ENCODE results near the gene FAM200A.
"Not testable (repeated sequence)": the region's sequence is repeated elsewhere in the genome, so short reads cannot be mapped to it uniquely, and the experiment has no call there.

The FAM200A gene

GRCh38 chr7:99588868-99589267 lies 37.0 kb upstream of the FAM200A start:
- no peak overlapping the region for H2AK5ac ChIP-seq (ENCODE audit: low read length)
- no peak overlapping the region for H4K8ac ChIP-seq (ENCODE audit: low read depth, low read length)
- no peak overlapping the region for H3K4ac ChIP-seq (ENCODE audit: low read depth, low read length)
- no CpG with 5 or more reads among the region's 3 CpGs for WGBS (ENCODE audit: extremely low coverage, insufficient coverage, low lambda C conversion rate)
- H3K27me3 ChIP-seq (ENCODE audit: insufficient read depth, low read length, poor library complexity) = no peaks in the 10 kb centered on the region
- DNase-seq = no peak
- no peaks in the 10 kb centered on the region for H3K36me3 ChIP-seq (ENCODE audit: control insufficient read depth, insufficient read depth, low read length)
- no peak overlapping the region for H3K27ac ChIP-seq (ENCODE audit: low read depth, low read length)
- no peaks in the 10 kb centered on the region for H3K79me2 ChIP-seq (ENCODE audit: control insufficient read depth, insufficient read depth, low read length)
- no peak overlapping the region for H3K18ac ChIP-seq (ENCODE audit: low read length)
- no peaks in the 10 kb centered on the region for H3K4me1 ChIP-seq (ENCODE audit: control insufficient read depth, low read depth, low read length)
- H2BK120ac ChIP-seq (ENCODE audit: low read depth, low read length) = no peak overlapping the region
- H3K56ac ChIP-seq (ENCODE audit: low read length) = no peak overlapping the region
- H3K4me2 ChIP-seq (ENCODE audit: low read length) = no peak overlapping the region
- H3K9ac ChIP-seq (ENCODE audit: low read length) = no peak overlapping the region
- no peak overlapping the region for H3K23ac ChIP-seq (ENCODE audit: low read length)
- H4K5ac ChIP-seq (ENCODE audit: low read length) = no peak overlapping the region
- H2BK15ac ChIP-seq (replicated peaks; ENCODE audit: low read depth) = no peak overlapping the region
- H2BK5ac ChIP-seq (ENCODE audit: low read length) = no peak overlapping the region
- H3K4me3 ChIP-seq (ENCODE audit: low read length) = no peak overlapping the region
- no peaks in the 10 kb centered on the region for H3K79me1 ChIP-seq (ENCODE audit: low read length)

GRCh38 chr7:99580778-99581332 lies 28.9 kb upstream of the FAM200A start:
- not testable (repeated sequence) for H3K4ac ChIP-seq (ENCODE audit: low read depth, low read length); H3K27me3 ChIP-seq (ENCODE audit: insufficient read depth, low read length, poor library complexity); H2BK5ac ChIP-seq (ENCODE audit: low read length); H3K79me2 ChIP-seq (ENCODE audit: control insufficient read depth, insufficient read depth, low read length); H4K8ac ChIP-seq (ENCODE audit: low read depth, low read length); H2BK15ac ChIP-seq (replicated peaks; ENCODE audit: low read depth); H2BK120ac ChIP-seq (ENCODE audit: low read depth, low read length); H3K4me3 ChIP-seq (ENCODE audit: low read length); H3K79me1 ChIP-seq (ENCODE audit: low read length); H3K4me1 ChIP-seq (ENCODE audit: control insufficient read depth, low read depth, low read length); H2AK5ac ChIP-seq (ENCODE audit: low read length); H3K36me3 ChIP-seq (ENCODE audit: control insufficient read depth, insufficient read depth, low read length); H3K23ac ChIP-seq (ENCODE audit: low read length); H3K27ac ChIP-seq (ENCODE audit: low read depth, low read length); DNase-seq; H4K5ac ChIP-seq (ENCODE audit: low read length); H3K18ac ChIP-seq (ENCODE audit: low read length)
- no CpG with 5 or more reads among the region's 4 CpGs for WGBS (ENCODE audit: extremely low coverage, insufficient coverage, low lambda C conversion rate)
- H3K56ac ChIP-seq (ENCODE audit: low read length) = peak overlapping the region; percentile 92
- H3K4me2 ChIP-seq (ENCODE audit: low read length) = peak overlapping the region; percentile 78
- peak overlapping the region; percentile 66 for H3K9ac ChIP-seq (ENCODE audit: low read length)

- H4K5ac ChIP-seq (ENCODE audit: low read length) = no peak overlapping the region
- H3K79me1 ChIP-seq (ENCODE audit: low read length) = no peaks in the 10 kb centered on the region
- no peaks in the 10 kb centered on the region for H3K36me3 ChIP-seq (ENCODE audit: control insufficient read depth, insufficient read depth, low read length)
- H3K4me2 ChIP-seq (ENCODE audit: low read length) = peak overlapping the region; percentile 78
- peak overlapping the region; percentile 66 for H3K9ac ChIP-seq (ENCODE audit: low read length)
- no peak overlapping the region for H2BK15ac ChIP-seq (replicated peaks; ENCODE audit: low read depth)
- H4K8ac ChIP-seq (ENCODE audit: low read depth, low read length) = no peak overlapping the region
- no peak overlapping the region for H3K4ac ChIP-seq (ENCODE audit: low read depth, low read length)
- no CpG with 5 or more reads among the region's 54 CpGs for WGBS (ENCODE audit: extremely low coverage, insufficient coverage, low lambda C conversion rate)
- peaks cover 3% of the 10 kb centered on the region for H3K4me1 ChIP-seq (ENCODE audit: control insufficient read depth, low read depth, low read length)
- peak; percentile 77 for DNase-seq
- peak overlapping the region; percentile 92 for H3K56ac ChIP-seq (ENCODE audit: low read length)
- H2BK5ac ChIP-seq (ENCODE audit: low read length) = no peak overlapping the region
- H3K27ac ChIP-seq (ENCODE audit: low read depth, low read length) = no peak overlapping the region
- no peak overlapping the region for H2AK5ac ChIP-seq (ENCODE audit: low read length)
- no peak overlapping the region for H3K18ac ChIP-seq (ENCODE audit: low read length)
- H3K23ac ChIP-seq (ENCODE audit: low read length) = peak overlapping the region; percentile 71
- no peaks in the 10 kb centered on the region for H3K27me3 ChIP-seq (ENCODE audit: insufficient read depth, low read length, poor library complexity)
- no peak overlapping the region for H2BK120ac ChIP-seq (ENCODE audit: low read depth, low read length)
- H3K79me2 ChIP-seq (ENCODE audit: control insufficient read depth, insufficient read depth, low read length) = no peaks in the 10 kb centered on the region
- H3K4me3 ChIP-seq (ENCODE audit: low read length) = peak overlapping the region; percentile 38
Measured at GRCh38 chr7:99579956-99580777, 28.3 kb upstream of the FAM200A start.

GRCh38 chr7:99579281-99579955 lies 27.5 kb upstream of the FAM200A start:
- DNase-seq = no peak
- Histone ChIP-seq H4K5ac (ENCODE audit: low read length) (no peak overlapping the region), H2BK5ac (ENCODE audit: low read length) (no peak overlapping the region), H2BK15ac (replicated peaks; ENCODE audit: low read depth) (no peak overlapping the region), H2AK5ac (ENCODE audit: low read length) (no peak overlapping the region), H3K4me3 (ENCODE audit: low read length) (no peak overlapping the region), H3K4ac (ENCODE audit: low read depth, low read length) (no peak overlapping the region), H3K27ac (ENCODE audit: low read depth, low read length) (no peak overlapping the region), H4K8ac (ENCODE audit: low read depth, low read length) (no peak overlapping the region), H3K27me3 (ENCODE audit: insufficient read depth, low read length, poor library complexity) (no peaks in the 10 kb centered on the region), H3K23ac (ENCODE audit: low read length) (no peak overlapping the region), H3K79me1 (ENCODE audit: low read length) (no peaks in the 10 kb centered on the region), H3K79me2 (ENCODE audit: control insufficient read depth, insufficient read depth, low read length) (no peaks in the 10 kb centered on the region), H3K4me2 (ENCODE audit: low read length) (peak overlapping the region; percentile 78), H3K4me1 (ENCODE audit: control insufficient read depth, low read depth, low read length) (peaks cover 3% of the 10 kb centered on the region), H2BK120ac (ENCODE audit: low read depth, low read length) (no peak overlapping the region), H3K56ac (ENCODE audit: low read length) (peak overlapping the region; percentile 92), H3K9ac (ENCODE audit: low read length) (peak overlapping the region; percentile 66), H3K36me3 (ENCODE audit: control insufficient read depth, insufficient read depth, low read length) (no peaks in the 10 kb centered on the region), H3K18ac (ENCODE audit: low read length) (no peak overlapping the region)
- no CpG with 5 or more reads among the region's 10 CpGs for whole genome bisulfite sequencing (ENCODE audit: extremely low coverage, insufficient coverage, low lambda C conversion rate)

- H3K27ac ChIP-seq (ENCODE audit: low read depth, low read length) = no peak overlapping the region
- H4K5ac ChIP-seq (ENCODE audit: low read length) = no peak overlapping the region
- peak; percentile 19 for DNase-seq
- H3K4ac ChIP-seq (ENCODE audit: low read depth, low read length) = no peak overlapping the region
- H3K4me2 ChIP-seq (ENCODE audit: low read length) = no peak overlapping the region
- H3K79me1 ChIP-seq (ENCODE audit: low read length) = no peaks in the 10 kb centered on the region
- WGBS (ENCODE audit: extremely low coverage, insufficient coverage, low lambda C conversion rate) = no CpG with 5 or more reads among the region's 3 CpGs
- H2BK5ac ChIP-seq (ENCODE audit: low read length) = no peak overlapping the region
- H3K9ac ChIP-seq (ENCODE audit: low read length) = no peak overlapping the region
- no peak overlapping the region for H2BK15ac ChIP-seq (replicated peaks; ENCODE audit: low read depth)
- H3K27me3 ChIP-seq (ENCODE audit: insufficient read depth, low read length, poor library complexity) = no peaks in the 10 kb centered on the region
- no peak overlapping the region for H2AK5ac ChIP-seq (ENCODE audit: low read length)
- no peak overlapping the region for H4K8ac ChIP-seq (ENCODE audit: low read depth, low read length)
- H3K4me1 ChIP-seq (ENCODE audit: control insufficient read depth, low read depth, low read length) = peaks cover 3% of the 10 kb centered on the region
- H3K4me3 ChIP-seq (ENCODE audit: low read length) = no peak overlapping the region
- no peak overlapping the region for H3K56ac ChIP-seq (ENCODE audit: low read length)
- no peak overlapping the region for H2BK120ac ChIP-seq (ENCODE audit: low read depth, low read length)
- H3K18ac ChIP-seq (ENCODE audit: low read length) = no peak overlapping the region
- no peaks in the 10 kb centered on the region for H3K79me2 ChIP-seq (ENCODE audit: control insufficient read depth, insufficient read depth, low read length)
- H3K23ac ChIP-seq (ENCODE audit: low read length) = no peak overlapping the region
- peaks cover 3% of the 10 kb centered on the region for H3K36me3 ChIP-seq (ENCODE audit: control insufficient read depth, insufficient read depth, low read length)
Measured at GRCh38 chr7:99576251-99576650, 24.3 kb upstream of the FAM200A start.
